Gastroesophageal sphincter (tissue), 3 donors: ENCODE measurements around the gene LRRTM3.

ENCODE experiments used
- CTCF ChIP-seq, 4 experiments: fragments of 200-600 bp in 2 of 4; fragments of 450-650 bp in 2 of 4; sonication (generic) in 1 of 4; IDR thresholded peaks; one replicate each; pipeline ENCODE4 v1.5.1; 2017 to 2019; ENCODE audit warnings: antibody characterized with exemption in 4 of 4, mild to moderate bottlenecking in 2 of 4, moderate library complexity in 2 of 4
- EP300 ChIP-seq: sonication (generic); formaldehyde crosslinking; IDR thresholded peaks from one replicate; pipeline ENCODE4 v1.6.1; 2017; ENCODE audit warnings: antibody characterized with exemption, mild to moderate bottlenecking
- POLR2A ChIP-seq, 2 donors: fragments of 450-650 bp; IDR thresholded peaks; one replicate each; pipeline ENCODE4 v1.6.1; 2017; ENCODE audit warnings: antibody characterized with exemption in 2 of 2, mild to moderate bottlenecking in 2 of 2, moderate library complexity in 1 of 2

- no peak for TF ChIP-seq CTCF (IDR thresholded peaks at IDR 0.05)
- TF ChIP-seq EP300: no peak
- no peak for TF ChIP-seq POLR2A (IDR thresholded peaks at IDR 0.05)
These were observed 162.2 kb downstream of the LRRTM3 start for GRCh38 chr10:67088036-67088435.
